HUDEP-2 (cell line): Measurements from ENCODE around the gene TMED5.
"Not testable (repeated sequence)": the region's sequence is repeated elsewhere in the genome, so short reads cannot be mapped to it uniquely, and the experiment has no call there.

Experiments used
- DNase-seq, 76 experiments: peaks; one replicate each; lab custom pipeline; 2025; ENCODE audit not compliant: unreplicated experiment in 76 of 76; lab: John Stamatoyannopoulos, UW

Gene TMED5

DNA sequence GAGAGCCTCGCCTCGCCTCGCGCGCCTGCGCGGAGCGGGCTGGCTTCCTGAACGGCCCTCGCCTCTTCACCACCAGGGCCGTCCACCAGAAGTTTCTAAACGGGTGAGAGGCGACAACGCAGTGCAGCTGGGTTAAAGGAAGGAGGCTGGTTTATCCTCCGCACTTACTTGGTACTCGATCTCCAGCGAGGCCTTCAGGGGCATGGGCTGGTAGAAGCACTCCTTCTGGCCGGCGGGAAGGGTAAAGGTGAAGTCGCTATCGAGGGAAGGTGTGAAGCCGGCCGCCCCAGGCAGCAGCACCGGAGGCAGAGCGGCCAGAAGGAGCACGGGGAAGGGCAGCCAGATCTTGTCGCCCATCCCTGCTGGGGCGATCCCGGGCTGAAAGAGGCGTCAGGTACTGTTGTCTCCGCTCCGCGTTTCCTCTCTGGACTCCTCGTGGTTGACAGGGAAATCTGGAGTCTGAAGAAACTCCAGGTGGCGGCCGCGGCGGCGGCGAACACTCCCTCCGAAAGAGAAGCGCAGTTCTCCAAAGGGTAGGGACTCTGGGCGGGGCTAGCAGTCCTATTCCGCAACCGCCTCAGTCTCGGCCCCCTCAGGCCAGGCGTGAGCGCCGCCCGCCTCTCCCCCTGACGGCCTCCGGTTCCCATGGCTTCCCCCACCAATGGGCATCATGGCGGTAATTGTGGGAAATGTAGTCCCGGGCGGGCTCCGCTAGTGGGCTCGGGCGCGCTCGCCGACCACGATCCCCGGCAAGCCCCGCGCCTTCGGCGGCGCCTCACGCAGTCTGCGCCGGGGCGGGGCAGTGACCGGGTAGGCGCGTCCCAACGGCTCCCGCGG is at the start of gene TMED5:
TSS of gene TMED5 (minus strand) at position 528 of the 837 bp plus-strand sequence. CDS start at position 357, 171 bp downstream.
- peak; percentile 49 to 98 (median 94) for DNase-seq

DNA sequence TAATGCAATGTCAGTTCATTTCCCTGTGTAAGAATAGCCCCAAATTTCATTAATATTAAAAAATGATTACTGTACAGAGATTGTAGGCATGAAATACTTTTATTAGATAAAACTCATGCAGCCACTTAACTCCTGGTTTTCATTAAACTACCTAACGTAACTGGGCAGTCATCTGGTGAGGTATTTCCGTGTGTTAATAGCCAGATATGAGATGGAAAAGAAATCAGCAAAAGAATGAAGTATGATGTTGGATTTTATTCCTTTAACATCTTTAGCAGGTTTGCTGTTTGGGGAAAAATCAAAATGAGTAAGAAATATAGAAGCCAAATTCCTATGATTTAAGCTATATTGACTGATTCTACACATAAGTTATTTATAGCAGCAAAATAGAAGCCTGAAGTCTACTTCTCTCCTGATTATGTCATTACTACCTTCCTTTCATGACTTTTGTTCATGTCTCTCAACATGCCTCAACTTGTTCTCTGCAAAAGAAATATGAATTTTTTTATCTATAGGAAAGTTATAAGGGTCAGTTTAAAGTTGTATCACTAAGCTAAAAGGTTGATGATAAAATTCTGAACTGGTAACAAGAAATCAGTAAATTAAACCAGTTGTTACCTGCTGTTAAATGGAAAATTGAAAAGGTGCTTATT is 42.9 kb upstream of the TMED5 start:
- DNase-seq, result no peak

DNA sequence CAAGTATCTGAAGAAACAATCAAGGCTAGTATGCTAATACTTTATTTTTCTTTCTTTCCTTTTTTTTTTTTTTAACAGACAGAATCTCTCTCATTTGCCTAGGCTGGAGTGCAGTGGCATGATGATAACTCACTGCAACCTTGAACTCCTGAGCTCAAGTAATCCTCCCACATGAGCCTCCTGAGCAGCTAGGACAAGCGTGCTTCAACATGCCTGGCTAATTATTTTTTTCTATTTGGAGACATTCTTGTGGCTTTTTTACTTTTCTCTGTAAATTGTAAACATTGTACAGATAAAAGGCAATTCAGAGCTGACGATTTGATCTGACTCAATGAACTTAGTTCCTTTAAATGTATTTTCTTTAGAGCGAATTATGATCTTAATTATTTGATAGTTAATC is 41.7 kb upstream of the TMED5 start:
- DNase-seq, result no peak

DNA sequence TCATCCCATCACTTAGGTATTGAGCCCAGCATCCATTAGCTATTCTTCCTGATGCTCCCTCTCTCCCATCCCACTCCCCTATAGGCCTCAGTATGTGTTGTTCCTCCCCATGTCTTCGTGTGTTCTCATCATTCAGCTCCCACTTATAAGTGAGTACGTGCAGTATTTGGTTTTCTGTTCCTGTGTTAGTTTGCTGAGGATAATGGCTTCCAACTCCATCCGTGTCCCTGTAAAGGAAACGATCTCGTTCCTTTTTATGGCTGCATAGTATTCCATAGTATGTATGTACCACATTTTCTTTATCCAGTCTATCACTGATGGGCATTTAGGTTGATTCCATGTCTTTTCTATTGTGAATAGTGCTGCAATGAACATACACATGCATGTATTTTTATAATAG is 40.5 kb upstream of the TMED5 start:
- not testable (repeated sequence) for DNase-seq

DNA sequence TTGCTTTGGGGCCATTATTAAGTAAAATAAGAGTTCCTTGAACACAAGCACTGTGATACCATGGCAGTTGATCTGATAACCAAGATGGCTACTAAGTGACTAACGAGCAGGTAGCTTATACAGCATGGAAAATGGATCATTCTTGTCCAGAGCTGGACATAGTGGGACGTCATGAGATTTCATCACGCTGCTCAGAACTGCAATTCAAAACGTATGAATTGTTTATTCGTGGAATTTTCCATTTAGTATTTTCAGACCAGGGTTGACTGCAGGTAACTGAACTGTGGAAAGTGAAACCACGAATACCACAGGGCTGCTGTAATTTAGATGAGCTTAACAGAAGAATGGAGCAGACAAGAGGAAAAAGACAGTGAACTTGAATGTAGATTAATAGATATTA is 39.2 kb upstream of the TMED5 start:
- DNase-seq, result peak in 1 of 76 experiments; percentile 10

DNA sequence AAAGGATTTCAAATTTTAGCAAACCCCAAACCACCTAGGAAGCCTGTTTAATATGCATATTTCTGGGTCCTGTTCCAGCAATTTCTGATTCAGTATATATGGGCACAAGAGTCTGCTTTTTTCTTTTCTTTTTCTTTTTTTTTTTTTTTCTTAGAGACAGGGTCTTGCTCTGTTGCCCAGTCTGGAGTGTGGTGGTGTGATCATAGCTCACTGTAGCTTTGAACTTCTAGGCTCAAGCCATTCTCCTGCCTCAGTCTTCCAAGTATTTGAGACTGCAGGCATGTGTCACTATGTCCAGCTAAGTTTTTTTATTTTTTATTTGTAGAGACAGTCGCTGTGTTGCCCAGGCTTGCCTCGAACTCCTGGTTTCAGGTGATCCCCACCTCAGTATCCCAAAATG is 35.1 kb upstream of the TMED5 start:
- DNase-seq, result no peak

DNA sequence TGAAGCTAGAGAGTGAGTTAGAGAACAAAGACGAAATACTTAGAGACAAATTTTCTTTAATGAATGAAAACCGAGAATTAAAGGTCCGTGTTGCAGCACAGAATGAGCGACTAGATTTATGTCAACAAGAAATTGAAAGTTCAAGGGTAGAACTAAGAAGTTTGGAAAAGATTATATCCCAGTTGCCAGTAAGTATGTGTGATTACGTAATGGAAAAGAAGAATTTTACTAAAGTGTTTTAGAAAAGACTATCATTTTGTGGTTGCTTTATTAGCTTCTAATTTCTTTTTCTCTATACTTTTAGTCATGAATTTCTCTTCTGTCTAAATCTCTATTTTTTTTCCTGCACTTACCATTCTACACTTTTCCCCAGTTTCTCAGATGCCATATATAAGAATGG is 27.0 kb upstream of the TMED5 start:
- DNase-seq, result no peak

DNA sequence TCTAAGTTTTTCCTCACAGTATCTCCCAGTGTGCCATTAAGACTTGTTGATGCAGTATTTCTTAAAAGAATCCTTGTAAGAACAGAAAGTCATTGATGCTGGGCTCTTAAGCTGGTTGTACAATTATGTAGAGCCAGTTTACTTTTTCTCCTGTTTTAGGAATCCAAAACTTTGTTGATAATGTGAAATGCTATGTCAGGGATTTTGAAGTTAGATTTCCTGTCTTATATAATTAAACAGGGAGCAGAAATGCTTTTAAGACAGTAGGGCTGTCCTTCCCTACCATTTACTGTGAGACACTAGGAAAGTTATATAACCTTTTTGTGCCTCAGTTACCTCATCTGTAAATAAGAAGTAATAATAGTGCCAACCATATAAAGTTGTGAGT is 26.3 kb upstream of the TMED5 start:
- no peak for DNase-seq

DNA sequence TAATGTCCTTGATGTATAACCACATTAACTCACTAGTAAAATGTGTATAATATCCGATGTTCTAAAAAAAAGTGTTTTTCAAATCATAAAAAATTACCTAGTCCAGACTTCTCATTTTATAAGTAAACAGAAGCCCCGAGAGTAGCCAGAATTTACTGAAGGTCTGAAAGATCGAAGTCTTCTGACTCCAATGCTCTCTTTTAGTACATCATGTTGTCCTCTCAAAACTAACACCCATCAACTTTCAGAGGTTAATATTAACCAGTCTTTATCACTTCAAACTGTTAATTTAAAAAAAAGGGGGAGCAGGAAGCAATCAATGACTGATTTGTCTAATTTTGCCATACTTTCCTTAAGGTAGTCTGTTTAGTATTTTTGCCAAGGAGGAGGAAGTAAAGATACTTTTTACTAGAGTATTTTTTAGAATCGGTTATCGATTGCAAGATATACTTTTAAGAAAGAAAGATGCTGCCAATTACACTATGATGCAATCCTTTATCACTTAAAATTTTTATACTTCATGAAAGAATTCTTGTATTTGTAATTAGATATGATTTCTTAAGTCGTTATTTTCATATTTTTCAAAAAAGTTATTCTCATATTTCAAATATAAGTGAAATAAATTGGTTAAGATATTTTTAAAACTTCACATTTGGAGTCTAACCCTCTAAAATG is 25.8 kb upstream of the TMED5 start:
- DNase-seq, result no peak

DNA sequence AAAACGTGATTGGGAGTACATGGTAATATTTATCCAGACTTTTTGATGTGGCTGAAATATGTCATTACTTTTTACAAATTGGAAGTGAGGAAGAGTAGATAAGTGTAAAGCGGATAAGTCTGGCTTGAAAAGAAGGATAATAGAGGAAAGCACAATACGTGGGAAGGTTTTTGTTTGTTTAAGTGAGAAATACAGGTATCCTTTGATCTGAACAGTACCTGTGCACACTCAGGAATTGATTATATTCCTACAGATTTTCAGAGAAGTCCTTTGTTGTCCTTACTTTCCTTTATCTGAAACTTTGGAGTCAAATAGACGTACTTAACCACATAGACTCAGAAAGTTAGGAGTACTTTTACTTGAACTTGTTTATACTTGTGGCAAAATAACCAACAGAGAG is 20.5 kb upstream of the TMED5 start:
- DNase-seq, result no peak

DNA sequence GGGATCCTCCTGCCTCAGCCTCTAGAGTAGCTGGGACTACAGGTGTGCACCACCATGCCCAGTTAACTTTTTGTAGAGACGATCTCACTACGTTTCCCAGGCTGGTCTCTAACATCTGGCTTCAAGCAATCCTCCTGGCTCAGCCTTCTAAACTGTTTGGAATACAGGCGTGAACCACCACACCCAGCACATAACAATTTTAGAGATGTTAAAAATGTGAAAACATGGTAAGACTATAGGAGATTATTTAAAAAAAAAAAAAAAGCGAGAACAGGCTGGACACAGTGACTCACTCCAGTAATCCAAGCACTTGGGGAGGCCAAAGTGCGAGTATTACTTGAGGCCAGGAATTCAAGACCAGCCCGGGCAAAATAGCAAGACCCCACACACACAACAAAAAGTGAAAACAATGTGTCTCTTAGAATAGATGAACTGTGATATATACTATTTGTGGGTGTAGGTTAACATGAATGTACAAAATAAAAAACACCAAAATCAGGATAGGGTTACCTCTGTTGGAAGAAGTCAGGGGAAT is 19.9 kb upstream of the TMED5 start:
- no peak for DNase-seq

DNA sequence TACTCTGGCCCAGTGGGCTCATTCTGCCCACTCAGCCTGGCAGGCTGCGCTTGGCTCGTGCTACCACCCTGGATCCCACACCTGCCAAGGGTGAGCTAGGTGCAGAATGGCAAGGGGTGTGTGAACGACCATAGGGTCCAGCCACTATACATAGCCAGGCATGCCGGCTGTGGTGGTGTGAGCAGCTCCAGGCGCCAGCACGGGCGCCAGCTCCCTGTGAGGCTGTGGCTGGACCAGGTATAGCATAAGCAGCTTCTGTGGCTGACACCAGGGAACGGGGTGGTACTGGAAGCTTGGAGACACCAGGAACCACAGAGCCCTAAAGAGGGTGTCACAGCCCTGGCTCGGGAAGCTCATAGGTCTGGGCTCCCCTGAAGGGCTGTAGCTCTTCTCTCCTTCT is 18.9 kb upstream of the TMED5 start:
- DNase-seq, result no peak

DNA sequence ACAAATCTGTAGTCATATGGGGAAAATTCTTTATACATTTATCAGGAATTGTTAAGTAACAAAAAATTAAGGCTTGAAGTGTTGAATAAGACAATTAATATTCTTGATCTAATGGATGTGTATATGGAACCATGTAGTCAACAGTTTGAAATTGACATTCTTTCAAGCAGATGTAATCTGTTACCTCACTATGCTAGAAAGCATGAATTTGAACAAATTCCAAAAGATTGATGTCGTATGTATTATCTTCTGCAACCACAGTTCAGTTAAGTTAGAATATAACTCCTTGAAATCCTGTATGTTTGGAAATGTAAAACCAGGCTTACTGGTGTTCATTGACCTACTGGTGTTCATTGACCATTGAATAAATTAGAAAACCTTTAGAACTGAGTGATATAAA is 16.4 kb upstream of the TMED5 start:
- DNase-seq, result no peak

DNA sequence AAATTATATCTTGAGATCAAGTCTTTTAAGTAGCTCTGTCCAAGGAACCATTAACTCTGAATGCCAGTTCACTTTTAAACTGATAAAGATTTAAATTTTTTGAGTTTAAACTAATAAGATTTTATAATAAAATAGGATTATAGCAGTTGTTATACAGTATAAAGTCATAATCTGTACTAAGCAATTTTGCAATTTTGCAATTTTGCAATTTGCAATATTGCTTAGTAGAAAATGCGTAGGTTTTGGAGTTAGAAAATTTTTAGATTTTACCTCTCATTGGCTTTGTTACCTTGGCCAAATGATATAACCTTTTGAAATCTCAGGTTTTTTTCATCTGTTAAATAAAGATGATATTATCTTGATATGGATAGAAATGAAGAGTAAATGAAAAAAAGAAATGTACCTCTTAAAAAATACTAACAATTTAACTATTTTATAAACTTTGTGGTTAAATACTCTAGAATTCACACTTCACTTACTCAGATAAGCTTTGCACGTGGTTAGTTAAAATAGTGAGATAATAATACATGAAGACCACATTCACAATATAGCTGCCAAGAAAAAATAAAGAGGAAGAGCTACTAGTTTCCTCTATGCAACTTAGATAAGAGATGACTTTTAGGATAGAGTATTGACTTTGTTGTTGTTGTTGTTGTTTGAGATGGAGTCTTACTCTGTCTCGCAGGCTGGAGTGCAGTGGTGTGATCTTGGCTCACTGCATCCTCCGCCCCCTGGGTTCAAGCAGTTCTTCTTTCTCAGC is 14.2 kb upstream of the TMED5 start:
- peak in 1 of 76 experiments; percentile 13 for DNase-seq

DNA sequence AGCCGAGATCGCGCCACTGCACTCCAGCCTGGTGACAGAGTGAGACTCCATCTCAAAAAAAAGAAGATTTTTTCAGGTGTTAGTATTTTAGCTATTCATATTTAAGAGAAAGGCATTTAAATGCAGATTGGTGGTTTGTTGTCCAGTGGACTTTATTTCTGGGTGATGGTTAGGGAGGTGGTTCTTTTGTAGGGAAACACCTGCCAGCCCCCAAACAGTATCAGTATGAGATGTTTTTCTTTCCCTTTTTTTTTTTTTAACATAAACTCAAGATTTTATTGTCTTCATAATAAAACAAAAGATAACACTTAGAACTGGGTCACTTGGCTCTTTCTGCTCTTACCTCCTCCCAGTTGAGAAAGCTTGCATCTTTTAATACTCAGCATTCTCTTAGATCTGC is 10.2 kb upstream of the TMED5 start:
- no peak for DNase-seq

DNA sequence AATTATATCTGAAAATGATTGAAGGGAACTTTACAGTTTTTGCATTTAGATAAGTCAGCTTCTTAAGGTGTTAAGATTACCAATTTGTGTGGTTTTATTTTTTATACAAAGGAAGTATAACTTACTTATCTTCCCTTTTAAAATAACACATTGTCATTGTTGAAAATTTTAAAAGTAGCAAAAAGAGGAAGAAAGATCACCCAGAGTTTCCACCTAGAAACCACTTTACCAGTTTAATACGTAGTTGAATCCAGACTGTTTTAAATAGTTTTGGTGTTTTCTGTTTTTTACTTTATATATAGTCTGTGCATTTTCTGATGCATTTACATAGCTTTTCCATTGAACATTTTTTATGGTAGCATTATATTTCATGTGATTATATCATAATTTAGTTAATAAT is 6.5 kb upstream of the TMED5 start:
- no peak for DNase-seq

DNA sequence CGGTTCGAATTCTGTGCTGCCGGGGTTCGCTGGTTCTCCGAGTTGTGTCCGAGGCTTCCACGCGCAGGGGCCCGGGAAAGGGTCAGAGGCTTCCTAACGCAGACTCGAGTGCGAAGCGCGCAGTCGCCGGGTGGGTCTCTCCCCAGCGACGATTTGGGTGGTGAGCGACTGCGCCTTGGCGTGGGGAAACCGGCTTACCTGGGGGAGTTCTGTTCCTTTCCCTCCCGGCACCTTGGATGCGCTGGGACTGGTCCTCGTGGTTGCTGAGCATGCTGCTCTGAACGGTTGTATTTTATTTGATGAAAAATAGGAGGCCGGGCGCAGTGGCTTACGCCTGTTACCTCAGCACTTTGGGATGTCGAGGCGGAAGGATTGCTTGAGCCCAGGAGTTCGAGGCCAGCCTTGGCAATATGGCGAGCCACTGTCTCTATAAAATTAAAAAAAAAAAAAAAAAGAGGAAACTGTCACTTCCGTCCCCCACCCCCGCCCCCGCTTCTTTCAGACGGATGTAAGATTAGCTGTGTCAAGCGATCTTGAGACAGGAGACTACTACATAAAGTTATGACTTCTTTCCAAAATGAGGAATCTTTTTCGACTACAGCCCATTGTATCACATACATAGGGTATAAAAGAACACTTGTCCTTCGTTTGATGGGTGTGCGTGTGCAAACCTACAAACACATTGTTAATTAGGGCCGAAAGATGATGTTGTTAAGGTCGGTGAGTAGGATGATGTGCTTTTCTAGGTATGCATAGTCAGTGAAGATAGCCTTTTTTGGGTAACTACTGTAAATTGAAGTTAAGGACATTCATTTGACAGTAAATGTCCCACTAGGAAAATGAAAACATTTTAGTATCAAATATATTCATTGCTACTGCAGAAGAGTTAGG is 755 bp upstream of the TMED5 start, which contains the start of gene CCDC18:
TSS of gene CCDC18 (plus strand) at position 2 of the 891 bp plus-strand sequence. CDS start 2,638 bp downstream, outside the sequence.
- DNase-seq, result peak in 59 of 76 experiments; percentile 17 to 74 (median 48)

DNA sequence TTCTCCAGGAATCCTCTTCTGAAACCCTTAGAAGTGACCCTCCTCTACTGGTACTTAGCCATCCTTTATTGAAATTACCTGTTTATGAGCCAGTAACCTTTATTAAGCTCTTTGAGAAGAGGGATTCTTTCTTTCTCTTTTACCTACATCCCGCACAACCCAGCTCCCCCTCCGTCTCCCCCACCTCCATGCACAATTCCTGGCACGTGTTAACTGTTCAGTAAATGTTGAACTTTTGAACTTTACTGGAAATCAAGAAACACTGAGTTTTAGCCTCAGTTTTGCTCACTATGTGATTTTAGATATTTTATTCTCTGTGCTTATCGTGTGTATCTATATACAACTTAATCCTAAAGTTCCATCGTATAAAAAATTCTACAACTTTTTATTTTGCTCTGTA is 1.8 kb downstream of the TMED5 start:
- peak in 1 of 76 experiments; percentile 5 for DNase-seq

DNA sequence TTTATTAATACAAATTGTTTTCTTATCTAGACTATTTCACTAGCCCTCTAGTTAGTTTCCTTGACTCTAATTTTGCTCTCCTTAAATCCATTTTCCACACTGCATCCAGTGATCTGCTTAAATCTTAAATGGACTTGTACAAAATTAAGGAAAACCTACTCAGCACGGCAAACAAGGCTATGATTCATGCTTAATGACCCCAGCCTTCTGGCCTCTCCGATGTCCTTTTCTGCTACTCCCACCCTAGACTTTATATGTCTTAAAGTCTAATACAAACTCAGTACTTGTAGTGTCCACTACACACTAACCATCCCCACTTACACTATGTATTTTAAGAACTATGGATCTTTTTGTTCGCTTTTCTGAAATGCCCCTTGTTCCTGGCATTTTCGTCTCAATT is 2.2 kb downstream of the TMED5 start:
- DNase-seq, result peak in 1 of 76 experiments; percentile 10
